HG02885 (cell line): ENCODE data around the gene SNCAIP.

Source experiments
- ATAC-seq: cut with Tn5 transposase; IDR thresholded peaks from one replicate; pipeline ENCODE4 v1.9.1; 2021; ENCODE audit warnings: mild to moderate bottlenecking; ENCODE audit not compliant: unreplicated experiment, poor library complexity

SNCAIP gene

GRCh38 chr5:122420091-122420490 lies 108.1 kb downstream of the SNCAIP start:
- no peak for ATAC-seq

DNA sequence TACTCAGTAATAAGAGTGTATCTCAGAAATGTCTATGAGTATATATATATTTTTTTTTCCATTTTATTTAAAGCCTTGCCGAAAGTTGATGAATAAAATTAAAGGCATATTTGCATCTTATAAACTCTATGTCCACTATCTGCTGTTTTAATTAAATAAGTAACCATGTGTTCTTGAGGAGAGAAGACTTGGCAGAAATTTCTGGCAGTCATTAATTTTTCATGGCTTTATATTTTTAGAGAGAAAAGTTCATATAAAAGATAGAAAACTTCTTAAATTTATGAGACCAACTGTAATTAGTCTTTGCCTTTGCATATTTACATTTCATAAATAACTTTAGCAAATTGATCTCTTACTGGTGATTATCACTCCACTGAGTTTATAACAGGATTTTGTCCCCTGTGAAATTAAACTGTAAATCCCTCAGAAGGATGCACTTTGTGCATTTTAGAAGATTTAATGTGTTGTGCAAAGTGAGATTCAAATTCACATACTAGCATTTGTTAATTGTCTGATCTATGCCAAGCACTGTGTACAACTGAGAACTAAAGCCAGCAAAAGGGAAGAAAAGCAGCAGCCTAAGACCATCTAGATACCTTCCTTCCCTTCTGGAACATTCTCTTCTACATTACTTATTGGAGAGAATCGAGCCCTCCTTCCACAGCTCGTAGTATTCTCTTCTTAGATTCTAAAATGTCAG lies 108.7 kb downstream of the SNCAIP start:
- ATAC-seq, result no peak

- peak; percentile 92 for ATAC-seq
Observed at GRCh38 chr5:122421374-122422079, 109.5 kb downstream of the SNCAIP start.

- no peak for ATAC-seq
Observed at GRCh38 chr5:122423221-122423620, 111.2 kb downstream of the SNCAIP start.

GRCh38 chr5:122424132-122424531 lies 112.1 kb downstream of the SNCAIP start:
- ATAC-seq, result no peak

GRCh38 chr5:122426301-122426700 lies 114.3 kb downstream of the SNCAIP start:
- ATAC-seq, result no peak

DNA sequence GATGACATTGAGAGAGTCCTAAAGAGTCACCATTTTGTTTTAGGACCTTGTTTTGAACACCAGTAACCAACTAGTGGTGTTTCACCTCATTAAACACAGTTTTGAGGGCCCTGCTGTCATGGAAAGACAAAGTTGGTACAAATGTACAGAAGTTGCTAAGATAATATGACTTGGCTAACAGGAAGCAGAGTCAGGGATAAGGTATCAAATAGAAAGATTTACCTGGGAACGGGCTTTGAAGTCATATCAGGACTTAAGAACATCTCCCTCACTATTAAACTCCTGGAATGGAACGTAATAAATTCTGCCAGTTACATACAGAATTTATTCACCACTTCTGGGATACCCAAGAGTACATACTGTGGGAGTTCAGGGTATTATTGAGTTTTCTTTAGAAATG lies 115.6 kb downstream of the SNCAIP start:
- ATAC-seq, result no peak

DNA sequence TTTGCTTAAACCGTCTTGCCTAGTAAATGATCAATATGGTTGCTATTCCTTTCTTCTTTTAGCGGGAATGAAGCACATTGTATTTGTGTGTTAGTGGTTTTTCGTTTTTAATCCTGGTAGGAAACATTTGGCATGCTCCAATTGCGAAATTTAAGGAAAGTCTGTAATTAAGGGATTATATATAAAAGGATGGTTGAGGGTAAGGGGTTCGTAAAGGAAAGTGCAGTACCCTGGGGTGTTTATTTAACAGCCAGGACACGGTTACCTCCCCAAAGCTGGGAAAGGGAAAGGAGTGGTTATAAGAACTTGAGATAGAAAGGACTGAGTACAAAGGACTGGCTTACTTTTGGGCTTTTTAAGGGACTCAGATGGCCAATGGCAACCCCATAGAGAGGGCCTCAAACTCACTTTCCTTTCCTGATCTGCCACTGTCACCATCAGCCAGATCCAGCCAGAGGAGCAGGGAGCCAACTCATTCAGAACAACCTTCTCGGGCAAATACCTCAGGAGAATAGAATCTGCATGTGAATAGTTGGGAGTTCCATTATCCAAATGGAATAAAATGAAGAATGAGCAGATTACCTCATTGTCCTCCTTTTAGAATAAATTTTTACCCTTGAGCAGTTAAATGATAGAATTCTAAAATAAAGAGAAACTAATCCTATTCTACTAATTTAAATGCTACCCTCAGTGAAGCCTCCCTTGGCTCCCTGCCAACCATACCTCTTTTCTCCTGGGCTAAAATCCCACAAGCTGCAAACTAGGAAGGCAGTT lies 117.7 kb downstream of the SNCAIP start:
- no peak for ATAC-seq

DNA sequence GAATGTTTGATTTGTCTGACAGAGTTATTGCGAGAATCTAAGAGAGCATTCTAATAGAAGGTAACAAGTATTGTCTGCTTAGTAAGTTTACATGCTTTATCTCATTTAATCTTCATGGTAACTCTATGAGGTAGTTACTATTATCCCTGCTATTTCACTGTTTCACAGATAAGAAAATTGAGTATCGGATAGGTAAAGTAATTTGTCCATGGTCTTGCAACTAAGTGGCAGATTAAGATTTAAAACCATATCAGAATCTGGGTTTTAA lies 118.2 kb downstream of the SNCAIP start:
- no peak for ATAC-seq

DNA sequence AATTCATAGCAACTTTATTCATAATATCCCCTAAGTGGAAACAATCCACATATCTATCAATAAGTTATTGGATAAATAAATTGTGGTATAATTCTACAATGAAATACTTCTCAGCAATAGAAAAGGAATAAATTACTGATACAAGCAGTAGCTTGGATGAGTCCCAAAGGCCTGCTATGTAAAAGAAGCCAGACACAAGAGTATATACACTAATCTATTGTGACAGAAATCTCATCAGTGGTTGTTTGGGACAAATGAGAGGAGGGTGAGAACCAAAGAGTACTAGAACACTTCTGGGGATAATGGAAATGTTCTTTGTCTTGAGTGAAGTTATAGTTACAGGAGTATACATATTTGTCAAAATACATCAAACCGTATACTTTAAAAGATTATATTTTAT lies 119.3 kb downstream of the SNCAIP start:
- no peak for ATAC-seq

DNA sequence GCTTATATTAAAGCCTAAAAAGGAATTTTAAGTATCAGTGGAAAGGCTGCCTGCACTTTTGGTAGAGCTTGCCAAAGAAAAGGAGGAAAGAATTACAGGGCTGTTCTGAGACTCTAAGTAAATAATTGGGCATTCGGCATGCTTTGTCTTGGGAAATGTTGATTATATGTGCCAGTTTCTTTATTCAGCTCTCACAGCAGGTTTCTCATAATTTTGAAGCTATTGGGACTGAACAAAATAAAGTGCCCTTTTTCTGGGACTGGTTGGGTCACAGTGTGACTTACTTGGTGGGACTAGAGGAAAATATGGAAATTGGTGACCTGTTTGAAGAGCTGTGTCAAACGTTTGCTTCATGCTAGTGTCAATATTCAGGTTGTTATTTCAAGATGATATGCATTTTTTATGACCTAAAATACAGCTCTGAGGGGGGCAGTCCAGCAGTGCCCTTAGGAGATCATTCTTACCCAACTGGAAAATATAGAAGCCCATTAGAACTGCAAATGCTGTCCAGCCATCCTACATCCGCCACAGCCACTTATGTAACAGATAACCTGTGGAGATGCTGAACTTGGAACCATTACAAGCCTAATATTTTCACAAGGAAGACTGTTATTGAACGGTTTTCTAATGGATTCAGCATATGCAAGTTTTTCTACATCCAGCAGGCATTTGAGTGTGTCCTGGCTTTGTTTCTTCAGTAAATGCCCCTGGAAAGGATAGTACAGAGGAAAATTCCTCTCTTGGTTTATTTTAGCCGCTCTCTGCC lies 122.4 kb downstream of the SNCAIP start:
- ATAC-seq, result no peak

- no peak for ATAC-seq
Observed at GRCh38 chr5:122435234-122435633, 123.2 kb downstream of the SNCAIP start.

- ATAC-seq, result no peak
Observed at GRCh38 chr5:122435761-122436160, 123.7 kb downstream of the SNCAIP start.

- no peak for ATAC-seq
Observed at GRCh38 chr5:122436615-122437014, 124.6 kb downstream of the SNCAIP start.

DNA sequence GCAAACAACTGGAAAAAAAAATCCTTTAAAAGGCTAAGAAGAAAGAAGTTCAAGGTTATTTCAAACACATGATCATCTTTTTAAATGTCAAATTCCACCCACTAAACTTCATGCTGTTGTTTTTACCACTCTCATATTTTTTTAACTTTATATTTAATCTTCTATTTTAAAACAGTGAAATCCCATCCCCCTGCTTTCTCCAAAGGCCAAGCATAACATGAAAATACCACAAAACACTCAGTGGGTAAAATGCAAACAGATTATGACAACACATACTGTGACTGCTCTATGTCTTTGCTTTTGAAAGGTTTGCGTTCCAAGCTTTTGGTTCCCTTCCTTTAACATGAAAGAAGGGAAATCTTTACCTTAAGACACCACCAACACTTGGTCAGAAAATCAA lies 127.6 kb downstream of the SNCAIP start:
- no peak for ATAC-seq

- ATAC-seq, result peak; percentile 70
Observed at GRCh38 chr5:122442938-122443337, 130.9 kb downstream of the SNCAIP start.

DNA sequence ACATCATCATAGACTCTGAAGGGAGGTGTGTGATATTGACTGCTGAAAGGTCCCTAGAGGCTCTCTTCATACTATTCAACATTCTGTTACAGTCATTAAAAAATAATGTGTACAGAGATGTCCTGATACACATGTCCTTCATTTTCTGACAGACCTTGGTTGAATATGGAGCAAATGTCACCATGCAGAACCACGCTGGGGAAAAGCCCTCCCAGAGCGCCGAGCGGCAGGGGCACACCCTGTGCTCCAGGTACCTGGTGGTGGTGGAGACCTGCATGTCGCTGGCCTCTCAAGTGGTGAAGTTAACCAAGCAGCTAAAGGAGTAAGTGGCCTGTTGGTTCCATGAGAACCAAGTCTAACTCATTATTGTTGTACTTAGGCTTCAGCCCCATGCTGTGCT lies 132.4 kb downstream of the SNCAIP start:
- no peak for ATAC-seq

DNA sequence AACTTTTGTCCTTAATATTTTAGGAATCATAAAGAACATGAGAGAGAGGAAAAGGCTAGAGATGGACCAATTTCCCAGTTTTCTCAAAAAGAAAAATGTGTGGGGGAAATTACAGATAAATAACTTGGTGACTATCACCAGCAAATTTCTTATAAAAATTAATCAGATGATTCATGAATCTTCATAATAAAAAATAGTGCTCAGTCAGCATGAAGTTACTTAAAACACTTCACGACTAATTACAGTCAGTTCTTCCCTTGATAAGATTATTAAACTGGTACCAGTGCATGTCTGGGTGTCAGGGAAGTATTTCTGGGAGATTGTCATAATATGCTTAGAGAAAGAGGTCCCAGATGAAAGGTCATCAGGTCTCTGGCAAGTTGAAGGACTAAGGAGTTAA lies 133.0 kb downstream of the SNCAIP start:
- ATAC-seq, result no peak

GRCh38 chr5:122447072-122447471 lies 135.0 kb downstream of the SNCAIP start:
- ATAC-seq, result no peak

GRCh38 chr5:122447879-122448278 lies 135.8 kb downstream of the SNCAIP start:
- ATAC-seq, result no peak

GRCh38 chr5:122454541-122454940 lies 142.5 kb downstream of the SNCAIP start:
- no peak for ATAC-seq
